Prostate gland (tissue), 2 donors: ENCODE measurements around the gene NUP133. TPM values are rescaled to one million over a fixed set of nuclear protein-coding genes. Genes with fewer than 3 reads are reported as not detected.

Experiments used
- DNase-seq: peaks from one replicate; pipeline ENCODE4 v3.0.0-alpha.2; 2019; ENCODE audit warnings: low spot score
- H3K27ac ChIP-seq, 2 donors: fragments of 200-600 bp; sonication (generic); 2 replicates each; pipeline ENCODE4 v1.5.1; 2017 to 2019
- H3K27me3 ChIP-seq: fragments of 200-600 bp; sonication (generic); replicated peaks from 2 replicates; pipeline ENCODE4 v1.5.1; 2019; ENCODE audit not compliant: insufficient read depth
- H3K36me3 ChIP-seq, 2 donors: fragments of 200-600 bp; sonication (generic); 1 replicate in 1 of 2; 2 replicates in 1 of 2; pipeline versions ENCODE4 v1.5.1 to v1.8.1; 2017 to 2019
- H3K4me1 ChIP-seq: fragments of 200-600 bp; sonication (generic); replicated peaks from 2 replicates; pipeline ENCODE4 v1.5.1; 2019
- H3K4me3 ChIP-seq, 2 donors: fragments of 200-600 bp; sonication (generic); 2 replicates each; pipeline ENCODE4 v1.5.1; 2017 to 2019
- H3K9me3 ChIP-seq: fragments of 200-600 bp; sonication (generic); 2 replicates; pipeline ENCODE4 v1.5.1; 2017
- POLR2A ChIP-seq: fragments of 450-650 bp; IDR thresholded peaks from one replicate; pipeline ENCODE4 v1.6.1; 2016; ENCODE audit warnings: antibody characterized with exemption, mild to moderate bottlenecking
- POLR2AphosphoS5 ChIP-seq: sonication (generic); formaldehyde crosslinking; IDR thresholded peaks from one replicate; pipeline ENCODE4 v1.6.1; 2017; ENCODE audit warnings: antibody characterized with exemption
- WGBS: methylation state at CpG from one replicate; pipeline ENCODE4 v1.1.5; 2018; 5-methylcytosine and 5-hydroxymethylcytosine counted together
- intact Hi-C: fragments of 100-400 bp; cut with DNase I; formaldehyde crosslinking; loops from one replicate; pipeline ENCODE4 v1.14.2; 2022
- total RNA-seq, 2 donors: library from RNA; depleted of rRNA; stranded (reverse); fragments of >200 nt; gene quantifications; one replicate each; pipeline ENCODE4 v1.1.0, GENCODE V29; 2016
- TF ChIP-seq, protein P1 (sequence below), 4 experiments: fragments of 200-600 bp in 2 of 4; fragments of 450-650 bp in 2 of 4; sonication (generic) in 2 of 4; IDR thresholded peaks; 1 replicate in 3 of 4; 2 replicates in 1 of 4; pipeline ENCODE4 v1.5.1; 2016 to 2019; ENCODE audit warnings: antibody characterized with exemption in 4 of 4, mild to moderate bottlenecking in 2 of 4, moderate library complexity in 2 of 4

Gene NUP133
- total RNA-seq, 2 donors from 2014 or later: 26.3 to 36.4 TPM

DNA sequence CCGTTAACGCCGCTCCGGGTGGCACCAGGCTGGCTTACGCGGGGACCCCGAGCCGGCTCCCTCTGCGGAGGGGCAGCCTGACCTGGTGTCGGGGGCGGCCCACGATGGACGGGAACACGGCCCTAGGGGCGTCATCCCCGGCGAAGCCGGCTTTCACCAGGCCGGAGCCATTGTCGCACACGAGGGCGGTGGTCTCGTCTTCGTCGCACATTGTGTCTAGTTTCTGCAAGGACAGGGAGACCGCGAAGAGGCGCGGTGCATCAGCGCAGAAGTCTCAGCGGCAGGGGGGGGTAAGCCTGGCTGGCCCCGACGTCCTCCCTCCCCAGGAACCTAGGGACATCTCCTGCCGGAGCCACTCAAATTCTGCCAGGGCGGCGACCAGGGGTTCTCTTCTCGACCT lies 75.2 kb downstream of the NUP133 start:
- H3K27me3 ChIP-seq: peaks cover 39% of the 10 kb centered on the region
- no peak overlapping the region for H3K27ac ChIP-seq
- TF ChIP-seq, protein P1, sequence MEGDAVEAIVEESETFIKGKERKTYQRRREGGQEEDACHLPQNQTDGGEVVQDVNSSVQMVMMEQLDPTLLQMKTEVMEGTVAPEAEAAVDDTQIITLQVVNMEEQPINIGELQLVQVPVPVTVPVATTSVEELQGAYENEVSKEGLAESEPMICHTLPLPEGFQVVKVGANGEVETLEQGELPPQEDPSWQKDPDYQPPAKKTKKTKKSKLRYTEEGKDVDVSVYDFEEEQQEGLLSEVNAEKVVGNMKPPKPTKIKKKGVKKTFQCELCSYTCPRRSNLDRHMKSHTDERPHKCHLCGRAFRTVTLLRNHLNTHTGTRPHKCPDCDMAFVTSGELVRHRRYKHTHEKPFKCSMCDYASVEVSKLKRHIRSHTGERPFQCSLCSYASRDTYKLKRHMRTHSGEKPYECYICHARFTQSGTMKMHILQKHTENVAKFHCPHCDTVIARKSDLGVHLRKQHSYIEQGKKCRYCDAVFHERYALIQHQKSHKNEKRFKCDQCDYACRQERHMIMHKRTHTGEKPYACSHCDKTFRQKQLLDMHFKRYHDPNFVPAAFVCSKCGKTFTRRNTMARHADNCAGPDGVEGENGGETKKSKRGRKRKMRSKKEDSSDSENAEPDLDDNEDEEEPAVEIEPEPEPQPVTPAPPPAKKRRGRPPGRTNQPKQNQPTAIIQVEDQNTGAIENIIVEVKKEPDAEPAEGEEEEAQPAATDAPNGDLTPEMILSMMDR (IDR thresholded peaks at IDR 0.05): no peak
- TF ChIP-seq POLR2A (no peak), POLR2AphosphoS5 (no peak)
- H3K36me3 ChIP-seq: no peaks in the 10 kb centered on the region
- 7% methylated on average over 28 of the region's 37 CpGs for whole genome bisulfite sequencing
- H3K4me3 ChIP-seq: no peak overlapping the region
- no peaks in the 10 kb centered on the region for H3K9me3 ChIP-seq
- no peak for DNase-seq
- H3K4me1 ChIP-seq: peaks cover 12% of the 10 kb centered on the region
- intact Hi-C loops: no loop called here

DNA sequence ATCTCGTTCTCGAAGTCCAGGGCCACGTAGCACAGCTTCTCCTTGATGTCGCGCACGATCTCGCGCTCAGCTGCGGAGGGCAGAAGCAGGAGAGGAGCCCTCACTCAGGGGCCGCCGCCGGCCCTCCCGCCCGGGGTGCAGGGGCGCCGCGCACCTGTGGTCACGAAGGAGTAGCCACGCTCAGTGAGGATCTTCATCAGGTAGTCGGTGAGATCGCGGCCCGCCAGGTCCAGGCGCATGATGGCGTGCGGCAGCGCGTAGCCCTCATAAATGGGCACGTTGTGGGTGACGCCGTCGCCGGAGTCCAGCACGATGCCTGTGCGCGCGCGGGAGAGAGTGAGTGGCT lies 76.1 kb downstream of the NUP133 start:
- Histone ChIP-seq H3K27ac (no peak overlapping the region), H3K36me3 (no peaks in the 10 kb centered on the region), H3K4me1 (peaks cover 12% of the 10 kb centered on the region), H3K9me3 (no peaks in the 10 kb centered on the region), H3K4me3 (no peak overlapping the region), H3K27me3 (peaks cover 41% of the 10 kb centered on the region)
- no peak for DNase-seq
- TF ChIP-seq, protein P1 (IDR thresholded peaks at IDR 0.05): no peak
- TF ChIP-seq POLR2AphosphoS5 (no peak), POLR2A (no peak)
- intact Hi-C loops: no loop called here
- WGBS: 4% methylated on average over 16 of the region's 38 CpGs

DNA sequence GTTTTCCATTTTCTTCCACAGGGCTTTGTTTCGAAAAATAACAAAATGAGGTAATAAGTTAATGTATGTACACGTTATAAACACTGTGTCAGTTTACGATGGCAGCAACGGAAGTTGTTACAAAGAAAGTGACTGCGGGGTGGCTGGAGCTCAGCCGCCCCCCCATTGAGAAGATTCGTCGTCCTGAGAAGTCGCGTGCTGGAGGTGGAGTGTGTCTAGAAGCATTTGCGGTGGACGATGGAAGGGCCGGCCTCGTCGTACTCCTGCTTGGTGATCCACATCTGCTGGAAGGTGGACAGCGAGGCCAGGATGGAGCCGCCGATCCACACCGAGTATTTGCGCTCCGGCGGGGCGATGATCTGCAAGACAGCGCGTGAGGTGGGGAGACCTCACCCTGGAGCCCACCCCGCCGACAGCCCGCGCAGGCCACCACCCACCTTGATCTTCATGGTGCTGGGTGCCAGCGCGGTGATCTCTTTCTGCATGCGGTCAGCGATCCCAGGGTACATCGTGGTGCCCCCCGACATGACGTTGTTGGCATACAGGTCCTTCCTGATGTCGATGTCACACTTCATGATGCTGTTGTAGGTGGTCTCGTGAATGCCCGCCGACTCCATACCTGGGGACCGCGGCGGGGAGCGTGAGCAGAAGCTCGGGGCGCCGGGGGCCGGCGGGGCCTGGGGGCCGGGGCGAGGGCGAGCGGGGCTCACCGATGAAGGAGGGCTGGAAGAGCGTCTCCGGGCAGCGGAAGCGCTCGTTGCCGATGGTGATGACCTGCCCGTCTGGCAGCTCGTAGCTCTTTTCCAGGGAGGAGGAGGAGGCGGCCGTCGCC lies 76.6 kb downstream of the NUP133 start:
- no peak for DNase-seq
- Histone ChIP-seq H3K4me3 (no peak overlapping the region), H3K4me1 (peaks cover 12% of the 10 kb centered on the region), H3K27me3 (peaks cover 41% of the 10 kb centered on the region), H3K27ac (no peak overlapping the region), H3K9me3 (no peaks in the 10 kb centered on the region), H3K36me3 (no peaks in the 10 kb centered on the region)
- intact Hi-C loops: no loop called here
- 8% methylated on average over 40 of the region's 65 CpGs for WGBS
- TF ChIP-seq, protein P1 (IDR thresholded peaks at IDR 0.05): no peak
- TF ChIP-seq POLR2AphosphoS5 (no peak), POLR2A (no peak)

DNA sequence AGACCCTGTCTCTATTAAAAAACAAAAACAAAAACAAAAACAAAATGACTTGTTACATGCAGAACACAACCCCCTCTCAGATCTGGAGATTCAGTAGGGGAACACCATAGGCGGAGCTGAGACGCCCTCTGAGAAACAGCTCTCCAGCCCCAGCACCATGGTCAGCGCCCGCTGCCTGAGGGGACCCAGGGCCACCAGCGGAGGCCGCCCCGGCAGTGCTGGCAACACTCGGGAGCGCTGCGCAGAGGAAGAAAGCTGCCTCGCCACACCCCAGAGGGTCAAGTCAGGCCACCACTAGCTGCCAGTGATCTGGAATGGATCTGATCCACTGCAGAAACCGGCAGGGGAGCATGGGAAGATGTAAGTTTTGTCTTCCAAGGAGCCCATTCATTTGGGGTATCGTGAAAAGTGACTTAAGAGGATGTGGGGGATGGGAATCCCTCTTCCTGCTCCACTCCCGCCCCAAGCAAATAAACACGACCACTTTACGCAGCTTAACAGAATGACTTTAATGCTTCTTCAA lies 77.3 kb downstream of the NUP133 start:
- intact Hi-C loops: no loop called here
- Histone ChIP-seq H3K9me3 (no peaks in the 10 kb centered on the region), H3K27me3 (peaks cover 41% of the 10 kb centered on the region), H3K27ac (no peak overlapping the region), H3K4me1 (peaks cover 12% of the 10 kb centered on the region), H3K36me3 (no peaks in the 10 kb centered on the region), H3K4me3 (no peak overlapping the region)
- no peak for DNase-seq
- TF ChIP-seq POLR2A (no peak), POLR2AphosphoS5 (no peak)
- TF ChIP-seq, protein P1 (IDR thresholded peaks at IDR 0.05): no peak
- 2% methylated on average over 16 of the region's 16 CpGs for WGBS

DNA sequence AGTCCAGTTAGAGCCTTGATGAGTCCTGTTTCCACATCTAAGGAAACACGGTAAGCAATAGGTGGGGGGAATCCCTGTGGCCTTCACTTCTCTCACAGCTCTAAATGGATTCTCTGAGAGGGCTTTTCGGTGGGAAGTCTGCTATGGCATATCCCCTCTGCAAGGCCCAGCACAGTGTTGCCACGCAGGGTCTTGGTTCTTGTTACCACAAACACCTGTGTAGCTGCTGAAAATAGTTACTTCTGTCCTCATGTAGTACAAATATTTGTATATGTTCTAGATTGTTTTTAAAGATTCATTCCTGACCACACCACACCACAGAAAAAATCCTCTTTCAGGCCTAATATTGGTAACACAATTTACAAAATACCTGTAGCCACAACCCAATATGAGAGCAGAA lies 79.9 kb downstream of the NUP133 start:
- DNase-seq: no peak
- Histone ChIP-seq H3K4me3 (no peak overlapping the region), H3K27ac (no peak overlapping the region), H3K27me3 (peaks cover 24% of the 10 kb centered on the region), H3K9me3 (no peaks in the 10 kb centered on the region), H3K36me3 (no peaks in the 10 kb centered on the region), H3K4me1 (peaks cover 12% of the 10 kb centered on the region)
- WGBS: 74% methylated on average over 3 of the region's 3 CpGs
- intact Hi-C loops: no loop called here
- TF ChIP-seq POLR2AphosphoS5 (no peak), POLR2A (no peak)
- TF ChIP-seq, protein P1 (IDR thresholded peaks at IDR 0.05): no peak
